ENCODE results near the gene TLK2. TPM values are rescaled to one million over a fixed set of nuclear protein-coding genes. Genes with fewer than 3 reads are reported as not detected.

Gene TLK2
- total RNA-seq, 2 experiments from 2014 or later: 33.4 to 38.3 TPM

GRCh38 chr17:62648251-62648955, 169.8 kb downstream of the TLK2 start:
- CTCF ChIA-PET: no interaction called here
- H3K9me3 Mint-ChIP-seq (ENCODE audit: insufficient read depth): no peaks in the 10 kb centered on the region
- POLR2A ChIA-PET: no interaction called here
- peaks cover 43% of the 10 kb centered on the region for H3K27me3 Mint-ChIP-seq (ENCODE audit: low read depth)
- no peaks in the 10 kb centered on the region for H3K36me3 Mint-ChIP-seq (ENCODE audit: low read depth)
- H3K4me1 Mint-ChIP-seq (ENCODE audit: low read depth): peaks cover 17% of the 10 kb centered on the region
- no peak for DNase-seq
- no peak for ATAC-seq
- H3K27ac Mint-ChIP-seq: no peak overlapping the region
- no peak overlapping the region for H3K4me3 Mint-ChIP-seq

GRCh38 chr17:62648956-62649294, 170.3 kb downstream of the TLK2 start:
- Mint-ChIP-seq H3K4me1 (ENCODE audit: low read depth) (peaks cover 21% of the 10 kb centered on the region), H3K27me3 (ENCODE audit: low read depth) (peaks cover 46% of the 10 kb centered on the region), H3K9me3 (ENCODE audit: insufficient read depth) (no peaks in the 10 kb centered on the region), H3K27ac (no peak overlapping the region), H3K36me3 (ENCODE audit: low read depth) (no peaks in the 10 kb centered on the region), H3K4me3 (no peak overlapping the region)
- DNase-seq: no peak
- ChIA-PET POLR2A (no interaction called here), CTCF (no interaction called here)
- ATAC-seq: no peak

- Mint-ChIP-seq H3K9me3 (ENCODE audit: insufficient read depth) (no peaks in the 10 kb centered on the region), H3K4me1 (ENCODE audit: low read depth) (peaks cover 25% of the 10 kb centered on the region), H3K27me3 (ENCODE audit: low read depth) (peaks cover 46% of the 10 kb centered on the region), H3K36me3 (ENCODE audit: low read depth) (no peaks in the 10 kb centered on the region), H3K27ac (no peak overlapping the region), H3K4me3 (no peak overlapping the region)
- no peak for ATAC-seq
- ChIA-PET POLR2A (no interaction called here), CTCF (no interaction called here)
- DNase-seq: no peak
Measured at GRCh38 chr17:62649570-62649969, 170.9 kb downstream of the TLK2 start.

- POLR2A ChIA-PET: no interaction called here
Measured at GRCh38 chr17:62650587-62650986, 172.0 kb downstream of the TLK2 start.

GRCh38 chr17:62652251-62653001, 173.8 kb downstream of the TLK2 start:
- H3K4me3 Mint-ChIP-seq: peak overlapping the region; percentile 73
- DNase-seq (peak; percentile 44), ATAC-seq (no peak)
- peaks cover 25% of the 10 kb centered on the region for H3K4me1 Mint-ChIP-seq (ENCODE audit: low read depth)
- H3K36me3 Mint-ChIP-seq (ENCODE audit: low read depth): no peaks in the 10 kb centered on the region
- ChIA-PET CTCF (no interaction called here), POLR2A (no interaction called here)
- no peaks in the 10 kb centered on the region for H3K9me3 Mint-ChIP-seq (ENCODE audit: insufficient read depth)
- H3K27me3 Mint-ChIP-seq (ENCODE audit: low read depth): peaks cover 44% of the 10 kb centered on the region
- no peak overlapping the region for H3K27ac Mint-ChIP-seq

More at GRCh38 chr17:62650587-62650986, 172.0 kb downstream of the TLK2 start:
- Mint-ChIP-seq H3K4me3 (no peak overlapping the region), H3K4me1 (ENCODE audit: low read depth) (peaks cover 25% of the 10 kb centered on the region), H3K36me3 (ENCODE audit: low read depth) (no peaks in the 10 kb centered on the region), H3K27ac (no peak overlapping the region), H3K27me3 (ENCODE audit: low read depth) (peaks cover 43% of the 10 kb centered on the region), H3K9me3 (ENCODE audit: insufficient read depth) (no peaks in the 10 kb centered on the region)
- DNase-seq: no peak
- CTCF ChIA-PET: interaction anchor here (1.2 kb wide), 1 partner anchor 9 kb away, joined by 3 read pairs; no protein-coding TSS in a partner anchor
- no peak for ATAC-seq

DNA sequence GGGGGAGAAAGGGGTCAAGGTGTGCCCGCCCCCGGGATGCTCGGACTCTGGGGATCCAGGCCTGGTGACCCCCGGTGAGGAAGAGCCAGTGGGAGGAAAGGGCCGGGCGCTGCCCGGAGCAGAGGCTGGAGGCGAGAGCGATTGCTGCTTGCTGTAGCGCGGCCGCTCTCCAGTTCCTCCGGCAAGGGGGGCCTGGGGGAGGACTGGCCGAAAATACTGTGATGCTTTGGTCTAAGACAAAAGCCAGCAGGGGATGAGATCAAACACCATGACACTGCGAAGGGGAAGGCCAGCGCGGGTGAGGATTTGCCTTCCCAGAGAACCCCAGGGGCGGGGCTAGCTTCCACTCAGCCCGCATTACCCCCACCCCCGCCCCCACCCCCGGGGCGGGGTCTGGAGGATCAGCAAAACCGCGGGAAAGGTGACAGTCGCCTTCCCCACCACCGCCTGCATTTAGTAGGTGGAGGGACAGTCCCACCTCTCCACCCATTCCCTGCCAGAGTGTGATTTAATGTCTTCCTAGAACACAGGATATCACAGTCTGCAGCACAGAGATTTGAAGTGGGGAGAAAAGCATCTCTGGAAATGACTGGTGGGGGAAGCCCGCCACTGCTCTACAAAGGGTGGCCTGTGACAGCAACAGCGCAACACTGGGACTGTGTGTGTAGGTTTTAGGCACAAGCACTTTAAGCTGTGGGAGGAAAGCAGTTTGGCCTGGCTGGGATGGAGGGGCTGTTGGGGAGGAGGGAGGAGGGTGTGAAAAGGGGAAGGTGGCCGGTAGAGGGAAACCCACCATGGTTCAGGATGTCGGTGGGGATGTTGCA, 174.6 kb downstream of the TLK2 start:
- DNase-seq: peak; percentile 72
- Mint-ChIP-seq H3K27me3 (ENCODE audit: low read depth) (peaks cover 43% of the 10 kb centered on the region), H3K9me3 (ENCODE audit: insufficient read depth) (no peaks in the 10 kb centered on the region), H3K4me1 (ENCODE audit: low read depth) (peaks cover 25% of the 10 kb centered on the region), H3K4me3 (peak overlapping the region; percentile 73), H3K27ac (peak overlapping the region; percentile 60), H3K36me3 (ENCODE audit: low read depth) (no peaks in the 10 kb centered on the region)
- ChIA-PET CTCF (no interaction called here), POLR2A (interaction anchor here (1.0 kb wide), 1 partner anchor 51 kb away, joined by 3 read pairs; no protein-coding TSS in a partner anchor)
- peak; percentile 91 for ATAC-seq

DNA sequence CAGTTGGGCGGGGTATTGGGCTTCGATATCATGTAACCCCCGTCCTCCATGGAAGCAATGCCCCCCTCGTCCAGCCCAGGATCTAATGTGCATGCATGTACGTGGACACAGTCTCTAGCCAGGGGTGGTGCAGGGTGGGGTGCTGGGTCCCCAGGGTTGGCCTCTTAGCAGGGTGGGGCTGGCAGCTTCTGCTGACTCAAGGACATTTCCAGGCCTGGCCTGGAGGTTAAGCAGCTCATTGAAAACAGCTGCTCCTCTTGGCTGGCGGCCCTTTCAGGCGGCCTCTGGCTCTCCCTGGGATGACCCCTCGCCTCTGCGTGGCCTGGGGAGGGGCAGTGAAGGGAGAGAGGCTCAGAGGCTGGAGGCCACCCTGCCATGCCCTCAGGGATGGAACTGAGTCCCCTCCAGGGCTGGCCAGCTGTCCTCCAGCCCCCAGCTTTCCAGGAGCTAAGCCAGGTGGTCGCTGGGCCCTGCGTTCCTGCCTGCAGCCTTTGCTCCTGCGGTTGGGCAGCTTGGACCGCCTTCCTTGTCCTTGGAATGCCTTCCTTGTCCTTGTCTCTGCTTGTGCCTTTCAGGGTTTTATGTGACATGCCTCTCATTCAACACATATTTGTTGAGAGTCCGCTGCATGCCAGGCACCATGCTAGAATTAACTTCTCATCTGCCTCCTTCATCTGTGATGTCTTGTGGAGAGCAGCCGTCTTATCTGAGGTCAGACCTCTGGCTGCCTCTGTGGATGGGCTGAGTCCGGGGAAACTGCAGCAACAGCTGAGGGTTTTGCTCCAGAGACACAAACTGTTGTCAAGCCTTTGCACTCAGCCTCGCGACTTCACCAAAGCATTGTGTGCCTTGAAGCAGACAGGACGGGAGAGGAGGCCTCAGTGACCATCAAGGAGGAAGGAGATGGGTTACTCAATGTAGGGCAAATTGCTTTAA, 175.5 kb downstream of the TLK2 start:
- no peak for ATAC-seq
- DNase-seq: no peak
- peak overlapping the region; percentile 60 for H3K27ac Mint-ChIP-seq
- ChIA-PET CTCF (no interaction called here), POLR2A (interaction anchor here (1.0 kb wide), 1 partner anchor 52 kb away, joined by 3 read pairs; no protein-coding TSS in a partner anchor)
- peaks cover 25% of the 10 kb centered on the region for H3K4me1 Mint-ChIP-seq (ENCODE audit: low read depth)
- H3K4me3 Mint-ChIP-seq: peak overlapping the region; percentile 73
- no peaks in the 10 kb centered on the region for H3K9me3 Mint-ChIP-seq (ENCODE audit: insufficient read depth)
- no peaks in the 10 kb centered on the region for H3K36me3 Mint-ChIP-seq (ENCODE audit: low read depth)
- peaks cover 45% of the 10 kb centered on the region for H3K27me3 Mint-ChIP-seq (ENCODE audit: low read depth)

GRCh38 chr17:62655656-62656055, 177.0 kb downstream of the TLK2 start:
- DNase-seq (no peak), ATAC-seq (no peak)
- Mint-ChIP-seq H3K4me3 (no peak overlapping the region), H3K27me3 (ENCODE audit: low read depth) (peaks cover 43% of the 10 kb centered on the region), H3K27ac (no peak overlapping the region), H3K36me3 (ENCODE audit: low read depth) (peaks cover 2% of the 10 kb centered on the region), H3K4me1 (ENCODE audit: low read depth) (peaks cover 25% of the 10 kb centered on the region), H3K9me3 (ENCODE audit: insufficient read depth) (peaks cover 2% of the 10 kb centered on the region)
- POLR2A ChIA-PET: no interaction called here
- CTCF ChIA-PET: no interaction called here

DNA sequence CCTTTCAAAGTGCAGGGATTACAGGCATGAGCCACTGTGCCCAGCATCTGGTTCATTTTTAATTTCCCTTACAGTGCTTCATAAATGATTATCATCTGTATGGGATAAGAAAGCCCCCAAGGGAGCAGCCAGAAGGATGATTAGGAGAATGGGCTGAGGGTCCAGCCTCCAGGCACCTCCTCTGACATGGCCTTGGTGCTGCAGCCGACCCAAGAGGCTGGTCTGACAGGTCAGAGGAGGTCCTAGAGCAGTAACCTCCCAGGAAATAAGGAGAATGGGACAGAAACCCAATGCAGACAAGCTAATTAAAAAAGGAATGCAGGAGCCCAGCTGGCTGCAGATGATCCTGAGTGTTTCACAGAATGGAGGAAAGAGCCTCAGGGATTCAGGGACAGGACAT, 177.8 kb downstream of the TLK2 start:
- ChIA-PET CTCF (no interaction called here), POLR2A (no interaction called here)
- Mint-ChIP-seq H3K9me3 (ENCODE audit: insufficient read depth) (peaks cover 9% of the 10 kb centered on the region), H3K36me3 (ENCODE audit: low read depth) (peaks cover 2% of the 10 kb centered on the region), H3K27ac (no peak overlapping the region), H3K27me3 (ENCODE audit: low read depth) (peaks cover 48% of the 10 kb centered on the region), H3K4me3 (no peak overlapping the region), H3K4me1 (ENCODE audit: low read depth) (peaks cover 25% of the 10 kb centered on the region)
- ATAC-seq: no peak
- no peak for DNase-seq

DNA sequence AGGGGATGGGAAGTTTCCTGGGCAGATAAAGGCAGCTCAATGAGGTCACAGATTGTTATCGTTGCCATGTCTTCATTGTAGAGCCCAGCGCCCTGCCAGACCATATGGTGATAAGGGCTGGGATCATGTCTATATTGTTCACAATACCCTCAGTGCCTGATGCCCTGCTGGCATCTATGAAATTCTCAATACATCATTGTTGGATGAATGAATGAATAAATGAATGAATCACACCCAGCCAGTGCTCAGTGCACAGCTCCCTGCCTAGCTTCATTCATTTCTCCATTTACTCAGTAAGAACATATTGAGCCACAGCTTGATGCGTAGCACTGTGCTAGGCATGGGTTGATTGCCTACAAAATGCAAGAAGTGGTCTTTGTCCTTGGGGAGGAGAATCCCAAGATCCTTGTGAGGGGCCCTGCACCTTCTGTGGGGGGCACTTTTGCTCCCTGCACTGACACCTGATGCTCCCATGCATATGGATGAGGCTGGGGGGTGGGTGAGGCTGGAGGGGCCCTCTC, 178.6 kb downstream of the TLK2 start:
- no peak for ATAC-seq
- POLR2A ChIA-PET: no interaction called here
- CTCF ChIA-PET: no interaction called here
- DNase-seq: no peak
- Mint-ChIP-seq H3K9me3 (ENCODE audit: insufficient read depth) (peaks cover 10% of the 10 kb centered on the region), H3K27me3 (ENCODE audit: low read depth) (peaks cover 43% of the 10 kb centered on the region), H3K27ac (no peak overlapping the region), H3K4me1 (ENCODE audit: low read depth) (peaks cover 20% of the 10 kb centered on the region), H3K4me3 (no peak overlapping the region), H3K36me3 (ENCODE audit: low read depth) (peaks cover 2% of the 10 kb centered on the region)

DNA sequence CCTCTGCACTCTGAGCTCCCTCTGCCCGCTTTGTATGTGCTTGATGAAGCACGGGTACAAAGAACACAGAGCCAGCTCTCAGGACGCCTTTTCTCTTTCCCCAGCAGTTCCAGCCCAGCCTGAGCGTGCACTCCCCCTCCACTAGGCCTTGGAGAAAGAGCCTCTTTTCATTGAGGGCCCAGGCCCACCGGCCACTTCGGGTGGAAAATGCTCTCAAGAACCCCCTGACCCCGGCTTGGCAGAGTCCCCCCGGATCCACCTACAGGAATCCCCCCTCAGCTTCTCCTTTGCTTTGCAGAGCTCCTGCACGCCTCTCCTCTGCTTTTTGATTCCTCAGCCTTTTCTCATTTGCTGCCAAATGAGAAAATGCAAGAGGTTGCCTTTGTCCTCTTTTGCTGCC, 179.1 kb downstream of the TLK2 start:
- H3K36me3 Mint-ChIP-seq (ENCODE audit: low read depth): peaks cover 2% of the 10 kb centered on the region
- peaks cover 42% of the 10 kb centered on the region for H3K27me3 Mint-ChIP-seq (ENCODE audit: low read depth)
- DNase-seq (no peak), ATAC-seq (no peak)
- POLR2A ChIA-PET: no interaction called here
- H3K4me1 Mint-ChIP-seq (ENCODE audit: low read depth): peaks cover 15% of the 10 kb centered on the region
- no peak overlapping the region for H3K4me3 Mint-ChIP-seq
- CTCF ChIA-PET: no interaction called here
- H3K9me3 Mint-ChIP-seq (ENCODE audit: insufficient read depth): peaks cover 10% of the 10 kb centered on the region
- H3K27ac Mint-ChIP-seq: no peak overlapping the region
